B cell (primary cell): ENCODE results near the gene MGMT. TPM values are rescaled to one million over a fixed set of nuclear protein-coding genes. Genes with fewer than 3 reads are reported as not detected.

Experiments
- ATAC-seq: fragments of 200-7000 bp; cut with Tn5 transposase; one replicate; pipeline ENCODE4 v1.10.0; 2021; ENCODE audit warnings: low read depth, mild to moderate bottlenecking, moderate number of reproducible peaks, moderate library complexity
- CTCF ChIA-PET: fragments of 350-600 bp; sonication (Branson Sonifier 250); formaldehyde crosslinking; loops from one replicate; lab custom pipeline; 2021; ENCODE audit warnings: antibody characterized with exemption, inconsistent platforms; lab: Charles Lee
- POLR2A ChIA-PET: fragments of 350-600 bp; sonication (Branson Sonifier 250); formaldehyde crosslinking; loops from one replicate; lab custom pipeline; 2021; ENCODE audit warnings: antibody characterized with exemption; lab: Charles Lee
- DNase-seq: peaks from one replicate; pipeline ENCODE4 v3.0.0; 2013
- H2AFZ ChIP-seq: 2 replicates; pipeline ENCODE4 v1.6.1; 2012; ENCODE audit warnings: mild to moderate bottlenecking, low read depth, low read length; ENCODE audit not compliant: insufficient read depth, poor library complexity, severe bottlenecking
- H3K27ac ChIP-seq, 2 donors: 1 replicate in 1 of 2; 2 replicates in 1 of 2; pipeline ENCODE4 v1.5.1; 2012 to 2013; ENCODE audit warnings: low read length in 2 of 2, mild to moderate bottlenecking in 2 of 2, moderate library complexity in 1 of 2
- H3K27me3 ChIP-seq, 4 experiments: fragments of 200-600 bp in 1 of 4; sonication (generic) in 1 of 4; replicated peaks in 1 of 4; 1 replicate in 2 of 4; 2 replicates in 2 of 4; pipeline versions ENCODE4 v1.6.1 to v1.7.0; 2013 to 2016; ENCODE audit warnings: low read length in 3 of 4, mild to moderate bottlenecking in 2 of 4, mixed read lengths in 1 of 4, moderate library complexity in 1 of 4; ENCODE audit not compliant: insufficient read depth in 4 of 4, control insufficient read depth in 3 of 4; ENCODE audit errors: control extremely low read depth in 1 of 4
- H3K36me3 ChIP-seq, 2 experiments: replicated peaks in 1 of 2; 1 replicate in 1 of 2; 2 replicates in 1 of 2; pipeline versions ENCODE4 v1.6.1 to v1.7.1; 2013; ENCODE audit warnings: low read length in 1 of 2; ENCODE audit not compliant: insufficient read depth in 2 of 2, control insufficient read depth in 1 of 2; ENCODE audit errors: control extremely low read depth in 1 of 2, extremely low read depth in 1 of 2
- H3K4me1 ChIP-seq, 2 donors: fragments of 200-600 bp in 1 of 2; sonication (generic) in 1 of 2; 1 replicate in 1 of 2; 2 replicates in 1 of 2; pipeline versions ENCODE4 v1.5.1 to v1.6.1; 2013 to 2017; ENCODE audit warnings: low read length in 2 of 2; ENCODE audit not compliant: control insufficient read depth in 2 of 2, insufficient read depth in 2 of 2
- H3K4me2 ChIP-seq: replicated peaks from 2 replicates; pipeline ENCODE3; 2012; ENCODE audit warnings: mild to moderate bottlenecking, low read depth, low read length; ENCODE audit not compliant: poor library complexity, severe bottlenecking
- H3K4me3 ChIP-seq, 5 experiments: fragments of 200-600 bp in 1 of 5; sonication (generic) in 1 of 5; 1 replicate in 3 of 5; 2 replicates in 2 of 5; pipeline versions ENCODE4 v1.5.1 to v1.7.0; 2011 to 2016; ENCODE audit warnings: low read length in 4 of 5, mild to moderate bottlenecking in 4 of 5, low read depth in 2 of 5, control low read depth in 1 of 5, moderate library complexity in 1 of 5; ENCODE audit not compliant: insufficient read depth in 1 of 5; ENCODE audit errors: control extremely low read depth in 1 of 5, extremely low read depth in 1 of 5
- H3K79me2 ChIP-seq: fragments of 200-600 bp; sonication (generic); one replicate; pipeline ENCODE4 v1.6.0; 2016; ENCODE audit warnings: low read length; ENCODE audit not compliant: control insufficient read depth, insufficient read depth
- H3K9ac ChIP-seq: fragments of 200-600 bp; sonication (generic); 2 replicates; pipeline ENCODE4 v1.6.1; 2017; ENCODE audit warnings: mild to moderate bottlenecking, low read length, moderate library complexity
- H3K9me3 ChIP-seq, 3 donors: one replicate each; pipeline versions ENCODE4 v1.6.1 to v1.7.1; 2013; ENCODE audit warnings: low read length in 2 of 3; ENCODE audit not compliant: control insufficient read depth in 2 of 3, insufficient read depth in 1 of 3; ENCODE audit errors: control extremely low read depth in 1 of 3
- H4K20me1 ChIP-seq: 2 replicates; pipeline ENCODE4 v1.6.0; 2012; ENCODE audit warnings: mild to moderate bottlenecking, low read length; ENCODE audit not compliant: insufficient read depth, control insufficient read depth, poor library complexity, severe bottlenecking
- H3K27ac Mint-ChIP-seq: one replicate; pipeline ENCODE4 v1.8.0; 2021; ENCODE audit warnings: mixed read lengths
- H3K27me3 Mint-ChIP-seq: one replicate; pipeline ENCODE4 v1.8.0; 2021; ENCODE audit warnings: mixed read lengths
- H3K4me1 Mint-ChIP-seq: one replicate; pipeline ENCODE4 v1.8.0; 2021; ENCODE audit warnings: mixed read lengths
- H3K4me3 Mint-ChIP-seq: one replicate; pipeline ENCODE4 v1.8.0; 2021; ENCODE audit warnings: mixed read lengths
- H3K9me3 Mint-ChIP-seq: one replicate; pipeline ENCODE4 v1.8.0; 2022; ENCODE audit warnings: mixed read lengths; ENCODE audit not compliant: insufficient read depth
- CTCF ChIP-seq: fragments of 200-600 bp; IDR thresholded peaks from one replicate; pipeline ENCODE4 v1.8.0; 2022; ENCODE audit warnings: antibody characterized with exemption, mild to moderate bottlenecking
- EZH2 ChIP-seq: IDR thresholded peaks from 2 replicates; pipeline ENCODE4 v1.6.1; 2012; ENCODE audit warnings: borderline replicate concordance, low read depth, mild to moderate bottlenecking, moderate library complexity, low read length; ENCODE audit not compliant: insufficient read depth, poor library complexity, severe bottlenecking
- WGBS: methylation state at CpG from one replicate; pipeline ENCODE4 v1.1.5; 2013; ENCODE audit warnings: missing lambda C conversion rate; ENCODE audit not compliant: insufficient coverage; 5-methylcytosine and 5-hydroxymethylcytosine counted together
- intact Hi-C: fragments of 100-400 bp; cut with micrococcal nuclease; formaldehyde crosslinking; loops from one replicate; pipeline ENCODE4 v1.10.0; 2022
- polyA plus RNA-seq: library from polyadenylated mRNA; depleted of rRNA; stranded (reverse); fragments of >200 nt; gene quantifications from 2 replicates; pipeline ENCODE4 v1.2.3, GENCODE V29; 2012
- total RNA-seq, 2 donors: library from RNA; stranded (reverse); fragments of 120-200 nt in 1 of 2; gene quantifications; 1 replicate in 1 of 2; 2 replicates in 1 of 2; pipeline versions ENCODE4 v1.2.3 to v1.2.4, GENCODE V29; 2013 to 2022

Gene MGMT
- total and polyA plus RNA-seq, 2 donors (not counting 1 experiment from before 2014, with no cell fraction given) = 16.6 to 87.7 TPM

DNA sequence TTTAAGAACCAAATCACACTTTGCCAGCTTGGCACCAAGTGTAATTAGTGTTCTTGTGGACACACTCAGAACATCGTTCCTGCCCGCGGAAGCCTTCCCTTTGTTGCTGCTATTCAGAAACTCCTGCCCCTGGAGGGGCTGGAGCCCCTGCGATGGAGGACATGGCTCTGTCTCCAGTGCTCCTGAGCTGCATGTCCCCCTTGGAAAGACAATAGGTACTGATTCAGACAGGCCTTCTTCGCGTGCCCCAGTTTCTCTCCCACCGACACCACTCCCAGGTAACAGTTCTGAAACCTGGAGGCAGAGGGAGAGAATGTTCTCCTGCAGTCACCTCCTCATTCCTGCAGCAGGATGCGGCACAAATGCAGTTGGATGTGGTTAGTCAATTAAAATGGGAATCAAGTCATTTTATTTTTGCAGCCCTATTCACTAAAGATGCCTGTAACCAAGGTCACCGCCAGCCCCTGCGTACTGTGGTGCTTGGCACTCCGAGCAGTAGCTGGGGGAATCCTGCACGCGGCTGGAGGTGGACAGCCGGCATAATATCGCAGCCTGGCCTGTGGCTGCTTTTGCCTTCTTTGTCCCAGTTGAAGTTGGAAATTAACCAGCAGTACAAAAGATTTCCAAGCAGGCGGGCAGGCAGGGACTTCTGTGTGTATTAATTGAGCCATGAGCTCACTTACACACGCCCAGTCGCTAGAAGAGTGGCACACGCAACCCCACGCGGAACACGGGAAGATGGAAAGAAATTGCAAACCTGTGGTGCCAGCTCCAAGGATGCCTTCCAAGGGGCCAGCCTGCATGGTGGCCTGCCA, 291.4 kb downstream of the MGMT start:
- Mint-ChIP-seq H3K27ac (no peak overlapping the region), H3K9me3 (peaks cover under 1% of the 10 kb centered on the region), H3K27me3 (no peaks in the 10 kb centered on the region), H3K4me1 (peaks cover 11% of the 10 kb centered on the region), H3K4me3 (no peak overlapping the region)
- ChIA-PET POLR2A (no interaction called here), CTCF (no interaction called here)
- Histone ChIP-seq H3K79me2 (no peaks in the 10 kb centered on the region), H3K4me3 (no peak overlapping the region), H3K27ac (no peak overlapping the region), H2AFZ (no peak overlapping the region), H3K9me3 (peaks cover 0 to 27% (median 4%) of the 10 kb centered on the region in 3 donors), H3K4me1 (peaks cover 0 to 4% of the 10 kb centered on the region in 2 donors), H3K36me3 (peaks cover 0 to 21% of the 10 kb centered on the region in 2 experiments), H3K4me2 (no peak overlapping the region), H3K9ac (no peak overlapping the region), H3K27me3 (no peaks in the 10 kb centered on the region), H4K20me1 (no peaks in the 10 kb centered on the region)
- ATAC-seq = no peak
- TF ChIP-seq EZH2 = no peak
- no peak for TF ChIP-seq CTCF
- DNase-seq = no peak
- intact Hi-C loops = no loop called here
- 99% methylated on average over 18 of the region's 22 CpGs for WGBS
